Lung (tissue), 12 donors: Measurements from ENCODE around the gene FBN3. TPM values are rescaled to one million over a fixed set of nuclear protein-coding genes. Genes with fewer than 3 reads are reported as not detected.

Experiments used
- ATAC-seq: fragments of 200-7000 bp; cut with Tn5 transposase; one replicate; pipeline ENCODE4 v1.9.1; 2020; ENCODE audit warnings: moderate number of reproducible peaks; ENCODE audit not compliant: insufficient read depth, low FRiP score
- DNase-seq, 3 donors: peaks; one replicate each; pipeline ENCODE4 v3.0.0-alpha.2; 2013 to 2017
- H3K27ac ChIP-seq, 2 donors: one replicate each; pipeline ENCODE4 v1.5.1; 2013; ENCODE audit warnings: mild to moderate bottlenecking in 2 of 2, moderate library complexity in 2 of 2, control low read depth in 1 of 2, inconsistent platforms in 1 of 2, low read depth in 1 of 2, low read length in 1 of 2
- H3K27me3 ChIP-seq, 3 donors: one replicate each; pipeline ENCODE4 v1.5.1; 2013; ENCODE audit warnings: low read length in 2 of 3; ENCODE audit not compliant: control insufficient read depth in 3 of 3, insufficient read depth in 3 of 3
- H3K36me3 ChIP-seq, 4 donors: one replicate each; pipeline ENCODE4 v1.5.1; 2013; ENCODE audit warnings: low read length in 4 of 4, mild to moderate bottlenecking in 1 of 4, moderate library complexity in 1 of 4; ENCODE audit not compliant: control insufficient read depth in 4 of 4, insufficient read depth in 4 of 4
- H3K4me1 ChIP-seq, 5 donors: one replicate each; pipeline ENCODE4 v1.5.1; 2013; ENCODE audit warnings: low read length in 5 of 5, mild to moderate bottlenecking in 2 of 5, moderate library complexity in 1 of 5; ENCODE audit not compliant: control insufficient read depth in 5 of 5, insufficient read depth in 5 of 5
- H3K4me3 ChIP-seq: one replicate; pipeline ENCODE4 v1.5.1; 2013; ENCODE audit warnings: mild to moderate bottlenecking, control low read depth, moderate library complexity
- H3K9ac ChIP-seq, 2 donors: one replicate each; pipeline ENCODE4 v1.5.1; 2013; ENCODE audit warnings: low read length in 2 of 2, control low read depth in 1 of 2; ENCODE audit not compliant: insufficient read depth in 1 of 2
- H3K9me3 ChIP-seq, 4 donors: one replicate each; pipeline ENCODE4 v1.5.1; 2013; ENCODE audit warnings: low read length in 3 of 4, mild to moderate bottlenecking in 1 of 4, moderate library complexity in 1 of 4; ENCODE audit not compliant: control insufficient read depth in 4 of 4, insufficient read depth in 3 of 4
- CTCF ChIP-seq: IDR thresholded peaks from 2 replicates; pipeline ENCODE4 v1.5.1; 2012; ENCODE audit warnings: mild to moderate bottlenecking; ENCODE audit errors: control extremely low read depth, extremely low read depth
- WGBS, 2 donors: extraction: QIAGEN DNeasy Blood & Tissue Kit; methylation state at CpG; one replicate each; pipeline ENCODE4 v1.1.7; 2013; 5-methylcytosine and 5-hydroxymethylcytosine counted together
- polyA plus RNA-seq, 2 donors: library from polyadenylated mRNA; stranded (reverse); fragments of 200-250 nt; gene quantifications; one replicate each; pipeline ENCODE4 v1.2.1, GENCODE V29; 2013
- total RNA-seq, 2 donors: library from RNA; depleted of rRNA in 1 of 2; stranded (reverse); fragments of >200 nt in 1 of 2; gene quantifications; one replicate each; pipeline ENCODE4 v1.2.1, GENCODE V29; 2014 to 2021
- donor health status: control.
- donor health status: control.
- donor health status: Bipolar disorder and iron deficiency.
- donor health status: healthy.
- donor health status: DM: yes; HTN: yes; CAD: no.

Gene FBN3
- total and polyA plus RNA-seq, 4 donors = 0.32 to 26.4 (median 2.1) TPM

GRCh38 chr19:8097681-8098567, 51.5 kb downstream of the FBN3 start:
- DNase-seq (no peak), ATAC-seq (no peak)
- no peak overlapping the region for H3K9ac ChIP-seq
- H3K27ac ChIP-seq = no peak overlapping the region
- H3K4me3 ChIP-seq = no peak overlapping the region
- H3K36me3 ChIP-seq = peaks cover 0 to 38% (median 4%) of the 10 kb centered on the region in 4 donors
- 74 to 83% methylated on average over 5 of the region's 5 CpGs for WGBS, 2 donors
- TF ChIP-seq CTCF = no peak
- H3K4me1 ChIP-seq = no peaks in the 10 kb centered on the region
- peaks cover 2 to 24% (median 9%) of the 10 kb centered on the region in 4 donors for H3K9me3 ChIP-seq
- H3K27me3 ChIP-seq = no peaks in the 10 kb centered on the region

- Histone ChIP-seq H3K4me1 (no peaks in the 10 kb centered on the region), H3K27ac (no peak overlapping the region), H3K4me3 (no peak overlapping the region), H3K9ac (no peak overlapping the region), H3K27me3 (no peaks in the 10 kb centered on the region), H3K36me3 (peaks cover 0 to 38% (median 4%) of the 10 kb centered on the region in 4 donors), H3K9me3 (peaks cover 2 to 24% (median 9%) of the 10 kb centered on the region in 4 donors)
- 88 to 93% methylated on average over 10 of the region's 10 CpGs for WGBS, 2 donors
- DNase-seq = no peak
- ATAC-seq = no peak
- no peak for TF ChIP-seq CTCF
Observed at GRCh38 chr19:8097198-8097597, 52.2 kb downstream of the FBN3 start.

- H3K9ac ChIP-seq = no peak overlapping the region
- DNase-seq = no peak
Observed at GRCh38 chr19:8096071-8096470, 53.3 kb downstream of the FBN3 start.

More at GRCh38 chr19:8096071-8096470, 53.3 kb downstream of the FBN3 start:
- no peaks in the 10 kb centered on the region for H3K4me1 ChIP-seq
- H3K27me3 ChIP-seq = no peaks in the 10 kb centered on the region
- H3K27ac ChIP-seq = no peak overlapping the region
- no peak for TF ChIP-seq CTCF
- peaks cover 0 to 38% (median 4%) of the 10 kb centered on the region in 4 donors for H3K36me3 ChIP-seq
- no peak for ATAC-seq
- WGBS, 2 donors = 96 to 97% methylated on average over 3 of the region's 3 CpGs
- H3K4me3 ChIP-seq = no peak overlapping the region
- H3K9me3 ChIP-seq = peaks cover 2 to 24% (median 9%) of the 10 kb centered on the region in 4 donors
